DMS153 treated with DMSO at 0.1 percent for 48 hours (cell line): ENCODE data around the gene CRB2.

Source experiments
- DNase-seq: peaks from one replicate; lab custom pipeline; 2025; ENCODE audit not compliant: unreplicated experiment; lab: John Stamatoyannopoulos, UW

CRB2 gene

GRCh38 chr9:123347289-123348060, 8.5 kb upstream of the CRB2 start:
- no peak for DNase-seq

GRCh38 chr9:123348317-123348992, 7.5 kb upstream of the CRB2 start:
- DNase-seq = no peak

GRCh38 chr9:123349033-123349432, 7.0 kb upstream of the CRB2 start:
- no peak for DNase-seq

GRCh38 chr9:123349691-123350480, 6.1 kb upstream of the CRB2 start:
- DNase-seq = peak; percentile 56

- no peak for DNase-seq
These were observed 5.2 kb upstream of the CRB2 start for GRCh38 chr9:123350590-123351310.

GRCh38 chr9:123353041-123353440, 3.0 kb upstream of the CRB2 start:
- no peak for DNase-seq

GRCh38 chr9:123353984-123354591, 1.9 kb upstream of the CRB2 start:
- DNase-seq = peak; percentile 58

GRCh38 chr9:123354806-123355508, 1.0 kb upstream of the CRB2 start:
- DNase-seq = no peak

- DNase-seq = no peak
These were observed 1.1 kb downstream of the CRB2 start for GRCh38 chr9:123356851-123357742.

- DNase-seq = no peak
These were observed 1.7 kb downstream of the CRB2 start for GRCh38 chr9:123357743-123358059.

GRCh38 chr9:123358181-123358905, 2.3 kb downstream of the CRB2 start:
- no peak for DNase-seq

- DNase-seq = no peak
These were observed 3.1 kb downstream of the CRB2 start for GRCh38 chr9:123359106-123359505.

GRCh38 chr9:123359546-123359945, 3.5 kb downstream of the CRB2 start:
- no peak for DNase-seq

- DNase-seq = peak; percentile 30
These were observed 4.4 kb downstream of the CRB2 start for GRCh38 chr9:123360161-123361085.

GRCh38 chr9:123361086-123361730, 5.2 kb downstream of the CRB2 start:
- no peak for DNase-seq

GRCh38 chr9:123361731-123362510, 5.9 kb downstream of the CRB2 start:
- no peak for DNase-seq
